NCI-H1436 (cell line): ENCODE measurements around the gene MASP1.
"Not testable (repeated sequence)": the region's sequence is repeated elsewhere in the genome, so short reads cannot be mapped to it uniquely, and the experiment has no call there.

Experiments
- DNase-seq: peaks from one replicate; lab custom pipeline; 2025; lab: John Stamatoyannopoulos, UW

Gene MASP1

GRCh38 chr3:187264911-187265310 is 26.6 kb downstream of the MASP1 start:
- no peak for DNase-seq

DNA sequence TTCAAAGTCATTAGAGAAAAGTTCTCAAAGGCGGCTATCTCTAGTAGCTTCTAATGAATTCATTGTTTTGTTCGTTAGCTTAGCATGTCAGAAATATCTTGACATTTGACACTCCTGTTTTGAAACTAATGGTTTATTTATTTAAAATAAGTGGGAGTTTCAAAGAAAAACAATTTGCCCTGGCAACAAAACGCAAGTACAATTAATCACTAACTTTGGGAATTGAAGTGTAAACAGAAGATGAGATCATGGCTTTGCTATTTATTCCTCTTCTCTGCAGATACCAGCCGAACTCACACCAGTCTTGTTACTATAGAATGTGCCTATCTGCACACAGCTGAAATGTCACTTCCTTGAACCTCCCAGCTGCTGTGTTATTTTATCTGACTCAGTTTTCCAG is 27.5 kb downstream of the MASP1 start:
- DNase-seq, result no peak

GRCh38 chr3:187263270-187263669 is 28.3 kb downstream of the MASP1 start:
- DNase-seq, result no peak

DNA sequence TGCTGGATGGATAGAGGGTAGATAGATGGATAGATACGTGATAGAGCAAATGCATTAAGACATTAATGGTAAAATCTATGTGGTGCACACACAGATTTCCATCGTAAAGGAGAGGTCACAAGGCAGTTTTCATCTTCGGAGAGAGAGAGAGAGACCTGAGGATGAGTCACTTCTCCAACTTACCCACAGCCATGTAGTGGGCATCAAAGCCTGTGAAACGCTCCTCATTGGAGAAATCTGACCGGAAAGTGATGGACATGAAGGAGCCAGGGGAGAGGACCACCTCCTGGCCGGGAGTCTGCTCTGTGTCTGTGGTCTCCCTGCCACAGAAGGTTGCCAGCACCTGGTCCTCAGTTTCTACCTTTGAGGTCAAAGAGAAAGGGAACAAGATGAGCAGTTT is 29.2 kb downstream of the MASP1 start:
- DNase-seq, result no peak

DNA sequence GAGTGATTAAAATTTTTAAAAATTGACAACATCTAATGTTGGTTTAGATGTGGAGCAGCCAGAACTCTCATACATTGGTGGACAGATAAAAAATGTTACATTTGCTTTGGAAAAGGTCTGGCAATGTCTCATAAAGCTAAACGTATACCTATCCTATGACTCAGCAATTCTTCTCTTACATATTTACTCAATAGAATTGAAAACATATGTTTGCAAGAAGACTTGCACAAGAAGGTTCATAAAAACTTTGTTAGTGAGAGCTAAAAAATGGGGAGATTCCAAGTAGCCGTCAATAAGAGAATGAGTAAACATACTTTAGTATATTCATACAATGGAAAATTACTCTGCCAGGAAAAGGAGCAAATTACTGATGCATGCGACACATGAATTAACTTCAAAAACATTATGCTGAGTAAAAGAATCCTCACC is 30.0 kb downstream of the MASP1 start:
- no peak for DNase-seq

DNA sequence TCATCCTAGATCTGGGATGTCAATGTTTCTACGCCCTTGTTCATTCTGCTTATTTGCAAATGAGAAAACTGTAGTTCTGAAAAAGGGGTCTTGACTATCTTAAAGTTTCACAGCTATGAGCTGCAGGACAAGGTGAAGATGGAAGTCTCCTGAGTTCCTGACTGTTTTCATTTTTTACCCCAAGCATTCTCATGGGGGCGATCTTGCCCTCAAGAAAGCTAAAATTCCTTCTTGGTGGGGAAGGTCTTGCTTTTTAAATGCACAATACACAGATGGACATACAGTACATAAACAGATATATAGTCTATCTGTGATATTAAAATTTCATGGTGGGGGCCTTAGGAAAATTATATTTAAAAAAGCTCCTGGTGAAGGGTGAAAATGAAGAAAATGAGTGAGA is 32.4 kb downstream of the MASP1 start:
- no peak for DNase-seq

DNA sequence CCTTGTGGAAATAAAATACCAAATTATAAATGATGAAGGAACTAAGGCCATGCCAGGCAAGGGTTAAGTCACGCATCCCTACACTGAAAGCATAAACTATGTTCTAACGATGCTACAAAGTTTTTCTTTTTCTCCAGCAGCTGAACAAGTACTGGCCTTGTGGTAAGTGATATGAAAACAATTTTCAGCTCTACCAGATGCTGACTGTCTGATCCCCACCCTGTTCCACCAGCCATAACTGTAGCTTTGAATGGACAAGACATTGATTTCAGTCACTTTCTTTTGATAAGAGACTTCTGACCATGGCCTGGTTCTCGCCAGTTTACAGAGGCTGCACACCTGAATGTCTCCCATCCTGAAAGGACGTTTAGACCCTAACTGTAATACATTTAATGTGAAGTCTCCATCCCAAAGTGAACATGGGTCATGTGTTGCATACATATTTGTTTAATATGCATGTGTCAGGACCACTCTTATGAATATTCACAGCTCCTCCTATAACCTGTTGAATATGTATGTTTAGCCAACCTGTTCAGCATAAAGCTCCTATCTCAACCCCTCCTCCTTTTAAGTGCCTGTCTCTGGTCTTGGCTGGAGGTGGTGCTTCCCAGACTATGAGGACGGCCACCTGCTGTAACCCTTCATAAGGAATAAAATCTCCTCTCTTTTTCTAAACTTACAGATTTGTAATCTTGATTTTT is 33.4 kb downstream of the MASP1 start:
- DNase-seq, result no peak

- DNase-seq, result no peak
Measured at GRCh38 chr3:187257471-187257870, 34.1 kb downstream of the MASP1 start.

DNA sequence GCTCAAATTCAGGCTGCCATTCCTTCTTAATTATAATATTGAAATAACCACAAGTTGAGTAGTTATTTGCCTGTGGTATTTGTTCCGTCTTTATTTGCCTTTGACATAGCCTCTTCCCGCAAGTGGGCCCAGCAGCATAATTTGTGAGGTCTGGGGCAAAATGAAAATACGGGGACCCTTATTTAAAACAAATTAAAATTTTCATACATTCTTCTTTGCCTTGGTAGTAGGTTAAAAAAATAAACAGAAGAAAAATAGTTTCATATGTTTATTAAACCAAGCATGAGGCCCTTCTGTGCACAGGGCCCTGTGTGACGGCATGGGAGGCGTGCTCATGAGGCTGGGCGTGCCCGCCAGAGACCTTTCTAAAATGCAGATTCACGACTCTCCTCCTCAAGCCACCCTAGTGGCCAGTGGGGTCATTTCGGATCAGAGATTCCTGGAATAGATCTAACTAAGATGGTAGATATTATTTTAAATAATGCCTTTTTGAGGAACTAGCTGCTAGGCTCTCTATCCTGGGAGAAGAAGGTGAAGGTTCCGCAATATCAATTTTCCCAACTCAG is 35.4 kb downstream of the MASP1 start:
- no peak for DNase-seq

DNA sequence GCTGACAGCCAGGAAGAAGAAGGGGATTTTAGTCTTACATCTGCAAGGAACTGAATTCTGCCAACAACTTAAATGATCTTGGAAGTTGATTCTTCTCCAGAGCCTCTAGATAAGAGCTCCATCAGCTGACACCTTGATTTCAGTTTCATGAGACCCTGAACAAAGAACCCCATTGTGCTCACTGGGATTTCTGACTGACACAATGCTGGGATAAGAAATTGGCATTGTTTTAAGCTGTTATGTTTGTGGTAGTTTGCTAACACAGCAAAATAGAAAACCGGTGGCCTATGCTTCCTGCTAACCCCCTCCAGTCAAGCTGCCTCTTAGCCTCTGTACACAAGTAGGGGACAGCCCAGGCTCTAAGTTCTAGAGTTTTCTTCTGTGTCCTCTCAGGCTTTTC is 36.2 kb downstream of the MASP1 start:
- DNase-seq, result no peak

- DNase-seq, result no peak
Measured at GRCh38 chr3:187252311-187252710, 39.2 kb downstream of the MASP1 start.

DNA sequence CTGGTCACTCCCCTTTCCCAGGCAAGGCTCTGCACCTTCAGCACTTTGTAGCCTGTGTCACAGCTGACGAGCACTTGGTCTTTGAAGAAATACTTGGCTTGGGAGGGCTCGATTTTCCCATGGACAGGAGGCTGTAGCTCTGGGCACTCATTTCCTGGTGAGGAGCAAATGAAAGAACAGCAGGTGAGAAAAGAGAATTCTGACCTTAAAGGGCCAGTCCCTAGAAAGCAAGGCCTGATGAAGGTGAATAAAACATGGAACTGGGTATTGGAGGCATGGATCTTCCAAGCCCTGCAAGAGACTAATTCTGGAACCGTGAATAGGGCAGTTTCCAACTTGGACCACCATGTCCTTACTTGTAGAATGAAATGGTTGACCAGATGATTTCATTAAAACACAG is 39.9 kb downstream of the MASP1 start:
- no peak for DNase-seq

DNA sequence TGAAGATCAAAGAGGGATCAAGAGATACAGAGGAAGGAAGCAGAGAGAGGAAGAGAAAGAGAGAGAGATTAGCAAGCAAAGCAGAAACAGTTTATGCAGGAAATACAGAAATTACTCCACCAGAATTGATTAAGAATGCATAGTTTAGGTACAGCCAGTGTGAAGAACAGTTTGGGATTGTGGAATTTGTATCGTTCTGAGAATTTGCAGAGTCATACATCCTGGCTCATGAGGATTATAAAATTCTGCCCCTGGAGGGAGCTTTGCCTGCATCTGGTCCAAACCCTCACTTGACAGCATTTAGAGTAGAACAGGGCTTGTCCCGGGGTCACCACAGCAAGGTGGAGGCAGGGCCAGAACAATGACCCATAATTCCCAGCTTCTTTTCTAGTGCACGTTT is 44.1 kb downstream of the MASP1 start:
- no peak for DNase-seq

DNA sequence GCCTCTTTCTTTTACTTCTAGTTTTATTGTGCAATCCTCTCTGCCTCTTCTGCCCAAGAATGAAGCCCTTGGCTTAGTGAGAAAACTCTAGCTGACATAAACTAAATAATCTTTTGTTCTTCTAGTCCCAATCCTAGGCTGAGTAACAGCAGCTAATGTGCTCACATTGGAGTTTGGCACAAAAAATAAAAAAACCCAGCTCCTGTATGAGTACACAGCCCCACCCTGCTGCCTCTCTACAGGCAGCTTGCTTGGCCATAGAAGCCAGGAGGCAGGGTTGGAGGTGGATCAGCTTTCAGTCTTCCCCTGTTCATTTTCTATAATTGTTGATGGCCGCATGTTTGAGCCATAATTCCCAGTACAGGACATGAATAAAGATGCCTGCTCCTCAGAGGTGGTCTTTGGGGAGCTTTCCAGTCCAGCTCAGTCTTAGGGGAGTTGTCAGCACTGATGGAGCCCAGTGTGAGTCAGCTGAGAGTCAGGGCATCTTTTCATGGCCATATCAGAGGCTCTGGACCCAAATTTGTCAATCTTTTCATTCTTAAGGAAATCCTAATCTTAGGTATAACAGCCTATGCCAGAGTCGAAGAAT is 47.5 kb downstream of the MASP1 start:
- no peak for DNase-seq

DNA sequence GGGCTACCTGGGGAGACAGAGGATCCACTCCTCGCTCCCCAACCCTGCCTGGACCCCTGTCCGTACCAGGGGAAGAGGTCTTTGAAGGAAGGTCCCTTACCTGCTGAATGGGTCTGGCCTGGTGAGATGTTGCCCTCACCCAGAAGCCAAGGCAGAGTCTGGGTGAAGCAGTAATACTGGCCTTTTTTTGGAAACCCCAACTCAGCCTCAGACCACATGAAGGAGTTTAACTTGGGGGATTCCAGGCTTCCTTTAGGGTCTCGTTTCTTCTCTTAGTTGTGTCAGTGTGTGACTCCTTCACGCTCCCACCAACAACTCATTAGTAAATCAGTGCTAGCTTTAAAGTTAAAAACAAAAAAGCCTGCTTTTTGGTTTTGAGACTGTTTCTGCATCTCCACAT is 48.6 kb downstream of the MASP1 start:
- no peak for DNase-seq

- no peak for DNase-seq
Measured at GRCh38 chr3:187242435-187242834, 49.1 kb downstream of the MASP1 start.

GRCh38 chr3:187238835-187239234 is 52.7 kb downstream of the MASP1 start:
- not testable (repeated sequence) for DNase-seq

DNA sequence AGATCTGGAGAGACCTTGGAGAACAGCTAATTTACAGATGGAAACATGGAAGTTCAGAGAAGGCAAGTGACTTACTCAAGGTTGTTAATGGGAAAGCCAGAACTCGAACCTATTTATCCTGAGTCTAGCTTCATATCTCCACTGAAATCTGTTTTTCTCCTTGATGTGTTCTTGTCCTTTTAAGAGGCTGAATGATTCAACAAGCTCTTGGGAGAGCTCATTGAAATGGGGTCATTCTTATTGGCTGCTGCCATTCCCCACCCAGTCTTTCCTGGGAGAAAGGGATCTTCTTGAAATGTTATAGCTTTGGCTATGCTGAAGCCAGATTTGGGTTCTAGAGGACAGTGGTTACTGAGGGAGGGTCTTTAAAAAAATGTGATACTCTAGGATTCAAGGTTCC is 53.3 kb downstream of the MASP1 start:
- DNase-seq, result no peak

- no peak for DNase-seq
Measured at GRCh38 chr3:187237741-187238140, 53.8 kb downstream of the MASP1 start.

DNA sequence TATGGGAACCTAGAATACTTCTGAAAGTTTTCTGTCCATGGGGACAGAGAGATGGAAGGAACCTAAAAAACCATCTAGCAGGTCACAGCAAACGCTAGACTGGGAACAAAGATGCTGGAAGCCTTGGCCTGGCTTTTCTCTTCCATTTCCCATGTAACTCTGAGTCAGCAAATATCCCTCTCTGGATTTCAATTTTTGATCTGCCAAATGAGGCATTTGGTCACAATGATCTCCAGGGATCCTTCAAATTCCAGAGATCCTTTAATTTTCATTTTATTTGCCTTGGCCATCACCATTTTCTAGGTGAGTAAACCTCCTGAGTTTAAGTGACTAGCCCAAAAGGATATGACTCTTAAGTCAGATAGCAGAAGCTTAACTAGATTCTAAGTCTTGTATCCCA is 54.6 kb downstream of the MASP1 start:
- no peak for DNase-seq

GRCh38 chr3:187230011-187230410 is 61.5 kb downstream of the MASP1 start:
- no peak for DNase-seq

- DNase-seq, result no peak
Measured at GRCh38 chr3:187228740-187229139, 62.8 kb downstream of the MASP1 start.

- DNase-seq, result no peak
Measured at GRCh38 chr3:187227658-187228258, 63.8 kb downstream of the MASP1 start.
